GM18870 (cell line): ENCODE measurements around the gene DEPDC4.
A peak's percentile ranks its signal among the peaks of the same experiment; 100 is the strongest.

ENCODE experiments used
- ATAC-seq: cut with Tn5 transposase; IDR thresholded peaks from one replicate; pipeline ENCODE4 v1.9.1; 2021; ENCODE audit warnings: moderate library complexity; ENCODE audit not compliant: unreplicated experiment

The DEPDC4 gene

DNA sequence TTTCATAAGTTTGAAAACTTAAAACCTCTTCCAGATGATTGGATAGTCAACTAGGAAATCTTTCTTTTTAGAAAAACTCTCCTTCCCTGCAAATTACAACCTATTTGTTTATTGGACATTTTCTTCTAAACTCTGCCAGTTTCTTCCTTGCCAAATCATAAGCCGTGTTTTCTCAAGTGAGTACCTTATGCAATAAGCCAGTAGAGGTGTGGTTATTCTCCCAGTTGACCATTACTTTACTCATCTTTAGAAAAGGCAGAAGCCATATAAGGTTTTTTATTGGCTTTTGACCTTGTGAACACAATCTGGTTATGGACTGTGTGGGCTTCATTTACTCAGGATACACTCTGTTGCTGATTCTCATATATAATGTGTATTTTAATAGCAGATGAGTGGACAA, 51.7 kb downstream of the DEPDC4 start:
- no peak for ATAC-seq

DNA sequence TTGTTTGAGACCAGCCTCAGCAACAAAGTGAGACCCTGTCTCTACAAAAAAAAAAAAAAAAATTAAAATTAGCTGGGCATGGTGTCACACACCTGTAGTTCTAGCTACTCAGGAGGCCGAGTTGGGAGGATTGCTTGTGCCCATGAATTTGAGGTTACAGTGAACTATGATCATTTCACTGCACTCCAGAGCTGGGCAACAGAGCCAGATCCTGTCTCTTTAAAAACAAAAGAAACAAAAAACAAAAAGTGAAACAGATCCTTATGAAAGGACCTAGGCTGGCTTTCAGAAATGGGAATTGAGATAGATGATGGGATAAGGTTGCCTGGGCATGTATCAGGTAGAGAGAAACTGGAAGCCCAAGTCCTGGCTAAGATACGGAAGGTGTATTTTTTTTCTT, 52.4 kb downstream of the DEPDC4 start:
- no peak for ATAC-seq

DNA sequence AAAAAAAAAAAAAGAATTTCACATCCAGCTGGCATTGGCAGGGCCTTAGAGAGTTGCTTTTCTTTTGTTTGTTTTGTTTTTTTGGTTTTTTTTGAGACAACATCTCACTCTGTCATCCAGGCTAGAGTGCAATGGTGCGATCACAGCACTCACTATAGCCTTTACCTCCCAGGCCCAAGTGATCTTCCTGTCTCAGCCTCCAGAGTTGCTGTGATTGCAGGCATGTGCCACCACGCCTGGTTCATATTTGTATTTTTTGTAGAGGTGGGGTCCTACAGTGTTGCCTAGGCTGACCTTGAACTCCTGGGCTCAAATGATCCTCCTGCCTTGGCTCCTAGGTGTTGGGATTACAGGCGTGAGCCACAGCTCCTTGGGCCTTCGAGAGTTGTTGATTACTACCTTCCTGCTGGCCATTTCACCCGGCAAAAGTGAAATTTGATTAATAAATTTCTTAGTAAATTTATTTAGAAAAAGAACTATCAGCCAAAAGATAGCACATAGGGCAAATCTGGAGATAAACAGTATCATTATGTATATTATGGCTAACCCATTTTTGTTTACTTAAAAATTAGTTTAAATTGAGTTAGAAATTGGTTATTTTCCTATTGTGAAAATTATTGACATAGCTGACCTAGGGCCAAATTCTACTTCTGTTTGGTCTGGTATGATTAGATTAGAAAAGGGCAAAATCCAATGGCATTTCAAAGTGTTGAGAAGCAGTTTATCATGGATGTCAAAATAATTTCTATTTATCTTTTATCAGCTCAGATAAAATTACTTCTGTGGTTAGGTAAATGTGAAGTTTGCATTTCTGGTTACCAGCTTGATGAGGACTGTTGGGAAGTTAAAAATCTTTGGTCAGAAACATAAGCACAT, 53.6 kb downstream of the DEPDC4 start:
- no peak for ATAC-seq

DNA sequence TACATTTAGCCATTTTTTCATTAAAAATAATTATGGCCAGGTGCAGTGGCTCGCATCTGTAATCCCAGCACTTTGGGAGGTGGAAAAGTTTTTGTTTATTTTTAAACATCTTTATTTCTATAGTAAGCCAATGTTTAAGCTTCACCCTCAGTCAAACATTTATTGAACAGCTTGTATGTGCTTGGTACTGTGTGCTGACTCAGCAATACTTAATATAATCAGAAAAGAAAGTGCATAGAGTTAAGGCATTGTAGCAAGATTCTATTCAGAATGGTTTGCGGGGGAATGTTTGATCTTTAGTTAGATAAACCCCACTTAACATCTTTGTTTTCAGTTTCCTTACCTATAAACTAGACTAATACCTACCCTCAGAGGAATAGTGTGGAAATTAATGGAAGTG, 55.2 kb downstream of the DEPDC4 start:
- no peak for ATAC-seq

DNA sequence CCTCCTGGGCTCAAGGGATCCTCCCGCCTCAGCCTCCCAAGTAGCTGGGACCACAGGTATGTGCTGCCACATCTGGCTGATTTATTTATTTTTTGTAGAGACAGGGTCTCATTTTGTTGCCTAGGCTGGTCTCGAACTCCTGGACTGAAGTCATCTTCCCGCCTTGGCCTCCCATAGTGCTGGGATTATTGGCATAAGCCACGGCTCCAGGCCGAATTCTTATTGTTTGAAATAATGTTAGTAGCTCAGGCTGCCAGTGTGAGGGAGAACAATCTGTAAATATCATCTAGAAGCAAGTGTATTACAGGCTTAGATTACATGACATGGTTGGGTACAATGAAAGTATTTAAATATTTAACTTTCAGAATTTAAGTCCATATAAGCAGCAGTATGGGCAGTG, 58.0 kb downstream of the DEPDC4 start:
- ATAC-seq: no peak

DNA sequence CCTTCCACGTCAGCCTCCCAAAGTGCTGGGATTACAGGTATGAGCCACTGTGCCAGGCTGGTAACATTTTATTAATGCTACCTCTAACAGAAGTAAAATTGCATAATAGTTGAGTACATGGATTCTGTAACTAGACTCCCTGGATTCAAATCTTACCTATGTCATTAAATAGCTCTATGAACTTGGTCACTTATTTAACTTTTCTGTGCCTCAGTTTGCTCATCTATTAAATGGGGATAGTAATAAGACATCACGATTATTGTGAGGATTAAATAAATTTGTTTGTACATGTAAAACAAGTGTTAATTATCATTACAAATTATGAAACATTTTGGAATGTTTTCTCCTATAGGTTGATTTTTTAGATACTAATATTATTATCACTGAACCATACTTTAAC, 59.6 kb downstream of the DEPDC4 start:
- ATAC-seq: no peak

DNA sequence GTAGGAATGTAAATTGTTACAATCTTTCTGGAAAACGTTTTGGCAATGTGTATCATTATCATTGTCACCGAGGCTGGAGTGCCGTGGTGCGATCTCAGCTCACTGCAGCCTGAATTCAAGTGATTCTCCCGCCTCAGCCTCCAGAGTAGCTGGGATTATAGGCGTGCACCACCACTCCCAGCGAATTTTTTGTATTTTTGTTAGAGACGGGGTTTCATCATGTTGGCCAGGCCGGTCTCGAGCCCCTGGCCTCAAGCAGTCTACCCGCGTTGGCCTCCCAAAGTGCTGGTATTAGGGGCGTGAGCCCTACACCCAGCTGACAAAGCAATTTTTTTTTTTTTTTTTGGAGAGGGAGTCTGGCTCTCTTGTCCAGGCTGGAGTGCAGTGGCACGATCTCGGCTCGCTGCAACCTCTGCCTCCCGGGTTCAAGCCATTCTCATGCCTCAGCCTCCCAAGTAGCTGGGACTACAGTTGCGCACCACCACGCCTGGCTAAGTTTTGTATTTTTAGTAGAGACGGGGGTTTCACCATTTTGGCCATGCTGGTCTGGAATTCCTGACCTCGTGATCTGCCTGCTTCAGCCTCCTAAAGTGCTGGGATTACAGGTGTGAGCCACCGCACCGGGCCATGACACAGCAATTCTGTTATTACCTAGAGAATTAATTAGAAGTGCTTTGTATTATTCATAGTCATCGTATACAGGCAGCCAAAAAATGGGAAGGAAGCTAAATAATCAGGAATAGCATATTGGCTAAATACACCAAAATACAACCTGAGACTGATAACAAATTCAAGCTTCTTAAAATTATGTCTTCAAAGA, 65.1 kb downstream of the DEPDC4 start:
- no peak for ATAC-seq

DNA sequence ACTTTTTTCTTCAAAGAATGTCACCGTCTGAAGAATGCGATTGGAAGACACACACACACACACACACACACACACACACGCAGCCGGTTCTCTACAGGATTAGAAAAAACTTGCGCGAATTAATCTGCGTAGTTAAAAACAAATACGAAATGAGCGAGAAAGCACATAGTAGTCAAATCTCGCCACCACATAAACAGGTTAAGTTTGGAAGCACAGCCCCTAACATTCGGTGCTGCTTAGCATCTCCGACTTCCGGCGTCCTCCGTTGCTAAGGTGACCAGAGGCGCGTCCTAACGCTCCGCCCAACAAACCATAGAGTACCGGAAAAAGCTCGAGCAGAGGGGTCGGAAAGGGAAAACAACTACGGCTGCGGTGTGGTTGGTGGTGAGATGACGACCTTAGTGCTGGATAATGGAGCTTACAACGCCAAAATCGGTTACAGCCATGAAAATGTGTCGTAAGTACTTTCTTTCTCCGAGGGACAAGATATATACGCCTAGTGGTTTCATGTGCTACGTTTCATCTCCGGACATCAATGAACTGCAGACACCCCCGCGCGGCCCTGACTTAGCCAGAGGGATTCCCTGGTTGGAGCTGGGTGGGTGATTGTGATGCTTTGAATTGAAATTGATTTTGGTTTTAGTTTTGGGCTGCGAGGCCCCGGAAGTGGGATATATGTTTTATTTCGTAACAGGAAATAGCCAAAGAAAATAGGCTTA, 66.3 kb downstream of the DEPDC4 start, which contains the start of gene ACTR6:
Gene ACTR6, plus strand, starts transcription at position 353 of the 719 bp plus-strand sequence. Its CDS starts 37 bp downstream, at position 390.
- peak; percentile 94 for ATAC-seq

DNA sequence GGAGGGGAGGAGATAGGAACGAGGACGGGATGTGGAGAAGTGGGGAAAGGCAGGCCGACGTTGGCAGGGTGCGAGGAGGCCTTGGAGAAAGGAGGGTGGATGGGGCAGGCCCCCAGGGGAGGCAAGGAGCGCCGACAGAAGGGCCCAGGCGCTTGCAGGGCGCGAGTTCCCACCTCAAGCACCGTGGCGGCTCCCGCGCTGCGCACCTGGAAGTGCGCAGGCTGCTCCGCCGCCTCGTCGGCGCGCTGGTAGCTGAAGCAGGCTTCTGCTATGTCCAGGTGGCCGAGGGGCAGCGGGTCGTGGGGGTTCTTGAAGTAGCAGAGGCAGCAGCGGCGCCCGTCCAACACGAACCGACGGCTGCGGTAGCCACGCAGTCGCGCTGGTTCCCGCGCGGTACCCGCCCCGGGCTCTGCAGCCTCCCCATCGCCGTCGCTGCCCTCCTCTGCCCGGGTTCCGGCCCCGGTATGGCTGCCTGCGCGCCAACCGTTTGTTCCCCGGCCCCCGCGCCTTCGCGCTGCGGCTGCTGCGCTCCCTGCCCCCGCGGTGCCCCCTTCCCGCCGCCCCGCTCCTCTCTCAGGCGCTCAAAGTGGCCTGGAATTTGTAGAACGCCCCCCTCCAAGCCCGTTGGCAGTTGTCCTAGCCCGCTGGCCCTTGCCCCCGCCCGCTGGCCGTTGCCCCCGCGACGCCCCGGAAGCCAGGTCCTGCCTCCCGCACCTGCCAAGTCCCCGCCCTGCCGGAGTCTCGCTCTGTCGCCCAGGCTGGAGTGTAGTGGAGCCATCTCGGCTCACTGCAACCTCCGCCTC, 67.3 kb downstream of the DEPDC4 start:
- ATAC-seq: peak; percentile 29

DNA sequence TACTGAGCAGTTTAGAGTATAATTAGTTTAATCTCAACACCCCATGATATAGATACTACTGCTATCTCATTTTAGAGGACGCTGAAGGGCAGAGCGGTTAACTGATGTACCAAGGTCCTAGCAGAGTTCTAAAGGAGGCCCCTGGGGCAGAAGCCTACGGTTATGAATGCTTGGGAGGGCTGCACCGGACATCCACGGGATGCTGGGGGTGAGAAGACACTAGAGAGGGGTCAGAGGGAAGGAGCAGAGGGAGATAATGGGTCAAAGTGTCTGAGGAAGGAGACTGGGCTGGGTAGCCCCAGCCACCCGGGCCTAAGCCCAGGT, 67.9 kb downstream of the DEPDC4 start:
- ATAC-seq: no peak

DNA sequence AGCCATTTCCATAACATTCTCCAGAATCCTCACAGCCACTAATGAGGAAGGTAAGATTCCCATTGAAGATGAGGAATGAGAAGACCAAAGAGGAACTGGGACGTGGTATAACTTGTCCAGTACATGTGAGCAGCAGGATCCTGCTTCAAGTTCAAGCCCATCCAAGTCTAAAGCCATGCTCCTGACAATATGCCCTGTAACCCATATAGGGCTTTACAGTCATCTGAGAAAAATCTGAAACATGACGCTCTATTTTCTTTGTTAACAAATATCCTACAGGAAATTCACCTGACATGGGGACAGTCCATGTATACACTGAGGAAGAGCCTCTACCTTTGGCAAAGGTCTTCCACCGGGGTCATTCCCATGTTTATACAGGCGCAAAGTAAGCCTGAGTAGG, 69.4 kb downstream of the DEPDC4 start:
- no peak for ATAC-seq

DNA sequence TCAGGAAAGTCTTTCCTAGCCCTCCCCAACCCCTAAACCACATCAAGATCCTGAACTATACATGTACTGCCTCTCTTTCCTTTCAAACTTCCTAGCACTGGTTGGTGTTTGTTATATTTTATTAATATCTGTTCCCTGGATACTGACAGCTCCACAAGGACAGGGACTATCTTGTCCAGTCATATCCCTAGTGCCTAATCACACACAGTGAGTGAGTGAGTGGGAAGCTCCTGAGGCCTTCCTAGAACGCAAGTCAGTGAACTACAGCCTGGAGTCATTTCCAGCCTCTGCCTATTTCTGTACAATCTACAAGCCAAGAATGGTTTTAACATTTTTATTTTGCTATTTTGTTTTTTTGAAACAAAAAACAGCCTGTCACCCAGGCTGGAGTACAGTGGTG, 73.8 kb downstream of the DEPDC4 start:
- no peak for ATAC-seq
